Measurements from ENCODE around the gene STOM.

Gene STOM

DNA sequence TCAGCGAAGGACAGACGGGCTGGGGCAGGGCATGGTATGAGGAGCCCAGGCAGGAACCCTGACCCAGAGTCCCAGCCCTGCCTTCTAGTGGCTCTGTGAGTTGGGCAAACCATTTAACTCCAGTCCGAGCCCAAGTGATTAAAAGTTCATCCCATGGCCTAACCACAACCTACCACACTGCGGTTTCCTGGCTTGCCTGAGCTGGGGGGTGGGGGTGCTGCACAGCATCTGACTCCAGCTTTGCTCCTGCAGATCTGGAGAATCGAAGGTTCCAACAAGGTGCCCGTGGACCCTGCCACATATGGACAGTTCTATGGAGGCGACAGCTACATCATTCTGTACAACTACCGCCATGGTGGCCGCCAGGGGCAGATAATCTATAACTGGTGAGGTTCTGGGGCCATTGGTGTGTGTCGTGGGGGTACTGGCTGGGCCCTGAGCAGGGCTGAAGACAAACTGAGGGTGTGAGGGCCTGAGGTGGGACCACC is 49.0 kb downstream of the STOM start:
- no peak for DNase-seq (ENCODE audit: low spot score)

DNA sequence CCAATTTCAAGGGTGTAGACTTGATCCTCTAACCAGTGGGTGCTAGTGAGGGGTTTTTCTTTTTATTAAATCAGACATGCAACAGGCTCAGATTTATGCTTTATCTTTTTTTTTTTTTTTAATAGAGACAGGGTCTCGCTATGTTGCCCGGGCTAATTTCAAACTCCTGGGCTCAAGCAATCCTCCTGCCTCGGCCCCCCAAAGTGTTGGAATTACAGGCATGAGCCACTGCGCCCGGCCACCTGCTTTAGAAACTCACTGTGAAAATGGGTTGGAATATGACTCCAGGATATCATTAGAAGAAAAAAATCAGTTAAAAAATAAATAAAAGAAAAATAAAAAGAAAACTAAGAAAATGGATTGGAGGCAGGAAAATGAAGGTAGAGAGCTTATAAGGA is 50.7 kb downstream of the STOM start:
- DNase-seq (ENCODE audit: low spot score) = no peak

DNA sequence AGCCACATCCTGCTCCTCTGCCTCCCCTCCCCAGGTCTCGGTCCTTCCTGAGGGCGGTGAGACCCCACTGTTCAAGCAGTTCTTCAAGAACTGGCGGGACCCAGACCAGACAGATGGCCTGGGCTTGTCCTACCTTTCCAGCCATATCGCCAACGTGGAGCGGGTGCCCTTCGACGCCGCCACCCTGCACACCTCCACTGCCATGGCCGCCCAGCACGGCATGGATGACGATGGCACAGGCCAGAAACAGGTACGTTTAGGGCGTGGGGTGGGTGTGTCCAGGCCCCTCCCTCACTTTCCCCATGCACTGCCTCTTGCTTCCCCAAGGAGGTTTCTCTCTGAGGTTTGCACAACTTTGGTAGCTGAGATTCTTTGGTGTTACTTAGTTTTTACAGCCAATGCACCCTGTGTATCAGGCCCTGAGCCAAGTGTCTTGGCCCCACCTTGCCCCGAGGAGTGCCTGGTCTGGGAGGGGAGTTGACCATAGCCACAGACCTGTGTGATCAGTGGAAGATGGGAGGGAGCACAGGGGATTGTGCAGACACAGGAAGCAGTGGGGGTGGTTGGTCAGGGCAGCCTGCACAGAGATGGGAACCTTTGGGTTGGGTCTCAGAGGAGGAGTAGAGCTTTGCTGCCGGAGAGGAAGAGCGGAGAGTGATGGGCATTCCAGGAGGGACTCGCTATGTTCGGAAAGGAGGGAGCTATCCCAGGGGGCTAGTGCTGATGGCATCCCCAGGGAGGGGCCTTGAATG is 51.2 kb downstream of the STOM start:
- no peak for DNase-seq (ENCODE audit: low spot score)

DNA sequence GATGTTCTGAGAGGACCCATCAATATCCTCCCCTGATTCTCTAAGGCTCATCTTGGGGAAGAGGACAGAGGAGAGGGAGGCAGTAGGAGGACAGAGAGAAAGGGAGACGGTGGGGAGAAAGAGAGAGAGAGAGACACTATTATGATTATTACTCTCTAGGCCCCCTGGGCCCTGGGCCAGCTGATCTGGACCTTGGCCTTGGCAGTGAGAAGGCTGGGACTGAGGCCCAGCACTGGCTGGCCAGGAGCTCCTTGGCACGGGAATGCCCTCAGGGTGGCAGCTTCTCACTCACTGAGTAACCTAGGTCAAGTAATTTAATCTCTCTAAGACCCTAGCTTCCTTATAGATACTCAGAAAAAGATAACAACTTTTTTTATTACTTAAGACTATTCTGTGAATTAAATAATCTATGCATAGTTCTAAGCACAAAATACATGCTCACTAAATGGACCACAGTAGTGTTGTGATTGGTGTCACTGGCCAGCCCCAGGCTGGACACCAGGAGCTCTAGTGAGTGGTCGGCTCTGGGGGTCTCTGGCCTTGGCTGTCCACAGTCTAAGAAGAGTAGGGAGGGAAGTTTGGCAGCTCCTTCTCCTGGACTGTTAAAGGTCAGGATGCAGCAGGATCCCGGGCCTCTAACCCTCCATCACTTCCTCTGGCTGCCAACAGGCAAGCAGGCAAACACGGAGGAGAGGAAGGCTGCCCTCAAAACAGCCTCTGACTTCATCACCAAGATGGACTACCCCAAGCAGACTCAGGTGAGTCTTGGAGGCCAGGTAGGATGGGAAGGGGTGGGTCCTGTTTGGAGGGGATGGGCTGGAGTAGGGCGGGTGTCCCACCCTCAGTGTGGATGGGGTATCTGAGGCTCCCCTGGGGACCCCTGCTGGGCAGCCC is 52.1 kb downstream of the STOM start:
- no peak for DNase-seq (ENCODE audit: low spot score)

DNA sequence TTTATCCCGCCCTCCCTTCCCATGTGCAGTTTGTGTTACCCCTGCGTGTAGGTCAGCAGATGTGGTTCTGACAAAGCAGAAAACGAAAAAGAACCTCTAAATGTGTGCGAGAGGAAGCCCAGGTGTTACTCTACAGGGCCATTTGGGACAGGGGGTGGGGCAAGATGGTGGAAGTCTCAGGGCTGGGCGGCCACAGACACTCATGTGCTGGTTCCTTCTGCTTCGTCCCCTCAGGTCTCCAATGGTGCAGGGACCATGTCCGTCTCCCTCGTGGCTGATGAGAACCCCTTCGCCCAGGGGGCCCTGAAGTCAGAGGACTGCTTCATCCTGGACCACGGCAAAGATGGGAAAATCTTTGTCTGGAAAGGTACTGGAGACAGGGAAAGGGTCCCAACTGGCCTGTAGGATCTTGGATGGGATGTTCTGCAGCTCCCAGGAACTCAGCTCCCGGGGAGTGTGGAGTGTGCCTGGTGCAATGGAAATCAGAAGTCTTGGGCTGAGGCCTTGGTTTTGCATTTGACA is 53.1 kb downstream of the STOM start:
- no peak for DNase-seq (ENCODE audit: low spot score)

DNA sequence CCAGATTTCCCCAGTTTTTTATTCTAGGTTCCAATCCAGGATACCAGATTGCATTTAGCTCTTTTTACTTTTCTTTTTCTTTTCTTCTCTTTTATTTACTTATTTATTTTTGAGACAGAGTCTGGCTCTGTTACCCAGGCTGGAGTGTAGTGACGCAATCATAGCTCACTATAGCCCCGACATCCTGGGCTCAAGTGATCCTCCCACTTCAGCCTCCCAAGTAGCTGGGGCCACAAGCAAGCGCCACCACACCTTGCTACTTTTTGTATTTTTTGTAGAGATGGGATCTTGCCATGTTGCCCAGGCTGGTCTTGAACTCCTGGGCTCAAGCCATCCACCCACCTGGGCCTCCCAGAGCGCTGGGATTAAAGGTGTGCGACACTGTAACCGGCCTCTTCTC is 53.7 kb downstream of the STOM start:
- no peak for DNase-seq (ENCODE audit: low spot score)

DNA sequence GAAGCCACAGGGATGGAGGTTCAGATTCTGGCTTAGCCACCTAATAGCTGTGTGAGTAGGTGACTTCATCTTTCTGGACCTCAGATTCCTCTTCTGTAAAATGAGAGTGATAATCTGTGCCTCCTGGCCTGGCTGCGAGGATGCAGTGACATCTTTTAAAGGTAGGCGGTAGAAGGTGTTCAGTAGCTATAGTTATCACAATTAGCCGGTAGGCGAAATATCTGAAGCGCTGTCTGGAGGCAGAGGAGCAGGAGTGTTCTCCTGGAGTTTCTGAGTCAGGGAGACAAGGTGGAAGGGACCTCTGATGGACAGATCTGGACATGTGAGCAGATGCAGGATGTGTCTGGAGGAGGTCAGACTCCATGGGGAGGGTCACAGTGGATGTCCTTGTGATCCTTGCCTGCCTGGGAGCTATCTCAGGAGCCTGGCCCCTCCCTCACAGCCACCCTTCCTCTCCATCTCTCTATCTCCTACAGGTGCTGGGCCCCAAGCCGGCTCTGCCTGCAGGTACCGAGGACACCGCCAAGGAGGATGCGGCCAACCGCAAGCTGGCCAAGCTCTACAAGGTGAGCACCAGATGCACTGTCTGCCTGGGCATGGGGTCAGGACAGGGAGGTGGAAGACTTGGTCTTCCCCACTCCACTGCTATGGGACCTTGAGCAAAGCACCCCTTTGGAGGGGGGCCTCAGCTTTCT is 56.4 kb downstream of the STOM start:
- no peak for DNase-seq (ENCODE audit: low spot score)

DNA sequence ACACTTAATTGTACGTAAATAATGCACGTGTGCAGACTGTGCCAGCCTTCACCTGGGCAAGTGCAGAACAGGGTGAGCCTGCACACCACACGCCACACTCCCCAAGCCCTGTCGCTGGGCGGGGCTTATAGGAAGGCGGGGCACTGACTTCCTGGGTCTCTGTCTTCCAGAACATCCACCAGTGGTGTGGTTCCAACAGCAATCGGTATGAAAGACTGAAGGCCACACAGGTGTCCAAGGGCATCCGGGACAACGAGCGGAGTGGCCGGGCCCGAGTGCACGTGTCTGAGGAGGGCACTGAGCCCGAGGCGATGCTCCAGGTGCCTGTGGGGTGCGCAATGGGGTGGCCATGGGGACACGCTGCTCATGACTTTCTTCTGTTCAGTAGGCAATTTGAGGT is 57.9 kb downstream of the STOM start:
- DNase-seq (ENCODE audit: low spot score) = no peak

DNA sequence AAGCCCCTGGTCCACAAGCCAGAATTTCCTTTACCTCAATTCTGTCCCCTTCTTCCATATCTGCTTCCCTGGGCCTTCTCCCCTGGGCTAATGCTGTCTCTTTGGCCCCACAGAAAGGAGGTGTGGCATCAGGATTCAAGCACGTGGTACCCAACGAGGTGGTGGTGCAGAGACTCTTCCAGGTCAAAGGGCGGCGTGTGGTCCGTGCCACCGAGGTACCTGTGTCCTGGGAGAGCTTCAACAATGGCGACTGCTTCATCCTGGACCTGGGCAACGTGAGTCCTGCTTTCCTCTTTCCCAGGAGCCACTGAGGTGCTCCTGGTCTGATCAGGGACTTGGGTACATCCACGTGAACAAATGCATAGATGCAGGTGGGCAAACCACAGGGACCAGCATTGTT is 59.5 kb downstream of the STOM start:
- no peak for DNase-seq (ENCODE audit: low spot score)

DNA sequence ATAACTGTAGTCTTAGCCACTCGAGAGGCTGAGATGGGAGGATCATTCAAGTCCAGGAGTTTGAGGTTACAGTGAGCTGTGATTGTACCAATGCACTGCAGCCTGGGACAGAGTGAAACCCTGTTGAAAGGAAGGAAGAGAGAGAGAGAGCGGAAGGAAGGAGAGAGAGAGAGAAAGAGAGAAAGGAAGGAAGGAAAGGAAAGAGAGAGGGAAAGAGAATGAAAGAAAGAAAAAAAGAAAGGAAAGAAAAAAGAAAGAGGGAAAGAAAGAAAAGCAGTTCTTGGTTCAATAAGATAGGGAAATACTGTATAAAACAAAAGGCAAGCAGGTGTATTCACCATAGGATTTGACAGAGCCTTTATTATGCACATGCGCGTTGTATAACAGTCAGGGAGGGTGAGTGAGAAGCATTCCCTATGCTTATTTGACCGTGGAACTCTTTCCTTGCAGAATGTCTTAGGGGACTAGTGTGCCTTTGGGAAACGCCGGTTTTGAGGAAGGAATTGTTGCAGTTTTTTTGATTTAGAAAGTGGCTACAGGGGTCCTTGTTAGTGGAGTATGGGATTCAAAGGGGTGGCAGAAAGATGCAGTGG is 60.1 kb downstream of the STOM start:
- no peak for DNase-seq (ENCODE audit: low spot score)

DNA sequence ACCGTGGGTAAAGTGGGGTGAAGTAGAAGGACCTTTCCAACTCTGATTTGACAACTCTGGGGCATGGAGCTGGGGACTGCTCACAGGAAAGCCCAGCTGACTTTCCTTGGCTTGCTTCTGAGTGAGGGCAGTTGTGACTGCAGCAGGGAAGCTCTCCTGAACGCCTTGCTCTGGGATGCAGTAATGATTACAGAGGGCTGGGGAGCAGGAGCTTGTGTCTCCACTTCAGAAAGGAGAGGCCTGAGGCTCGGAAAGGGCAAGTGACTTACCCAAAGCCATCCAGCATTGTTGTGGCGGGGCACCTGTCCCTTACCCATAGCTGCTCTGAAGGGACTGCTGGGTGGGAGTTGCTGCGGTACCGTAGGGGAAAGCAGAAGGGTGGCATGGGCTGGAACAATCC is 60.9 kb downstream of the STOM start:
- DNase-seq (ENCODE audit: low spot score) = no peak

DNA sequence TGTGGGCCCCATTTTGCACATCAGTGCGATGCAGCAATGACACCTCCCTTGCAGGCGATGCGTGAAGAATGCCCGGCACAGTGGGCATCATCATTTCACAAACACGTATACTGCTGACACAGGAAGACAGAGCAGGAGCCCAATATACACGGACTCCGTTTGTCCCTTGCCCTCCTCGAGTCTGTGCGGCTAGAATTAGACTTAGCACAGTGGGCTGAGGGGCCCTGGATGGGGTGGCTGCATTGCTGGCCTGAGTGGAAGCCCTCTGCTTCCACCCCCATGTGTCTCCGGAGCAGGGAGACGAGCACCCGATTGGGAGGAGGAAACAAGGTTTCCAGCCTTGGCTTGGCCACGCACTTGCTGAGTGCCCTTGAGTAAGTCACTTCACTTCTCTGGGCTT is 61.3 kb downstream of the STOM start:
- DNase-seq (ENCODE audit: low spot score) = no peak

DNA sequence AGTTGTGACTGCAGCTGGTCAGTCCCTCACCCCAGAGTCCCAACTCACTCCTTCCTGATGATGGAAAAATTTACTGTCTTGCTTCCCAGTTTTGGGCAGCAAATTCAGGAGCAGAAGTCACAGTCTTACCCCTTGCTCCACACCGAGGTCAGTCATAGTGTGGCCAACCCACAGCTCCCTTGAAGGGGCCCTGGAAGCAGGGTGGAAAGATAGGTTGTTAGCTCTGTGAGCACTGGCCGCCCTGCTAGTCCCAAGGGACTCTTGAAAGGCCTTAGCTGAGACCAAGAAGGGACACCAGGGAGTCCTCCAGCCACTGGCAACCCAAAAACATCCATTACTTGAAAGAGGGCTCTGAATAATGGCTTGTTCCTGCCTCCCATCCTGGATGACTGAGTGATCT is 62.1 kb downstream of the STOM start:
- DNase-seq (ENCODE audit: low spot score) = no peak

DNA sequence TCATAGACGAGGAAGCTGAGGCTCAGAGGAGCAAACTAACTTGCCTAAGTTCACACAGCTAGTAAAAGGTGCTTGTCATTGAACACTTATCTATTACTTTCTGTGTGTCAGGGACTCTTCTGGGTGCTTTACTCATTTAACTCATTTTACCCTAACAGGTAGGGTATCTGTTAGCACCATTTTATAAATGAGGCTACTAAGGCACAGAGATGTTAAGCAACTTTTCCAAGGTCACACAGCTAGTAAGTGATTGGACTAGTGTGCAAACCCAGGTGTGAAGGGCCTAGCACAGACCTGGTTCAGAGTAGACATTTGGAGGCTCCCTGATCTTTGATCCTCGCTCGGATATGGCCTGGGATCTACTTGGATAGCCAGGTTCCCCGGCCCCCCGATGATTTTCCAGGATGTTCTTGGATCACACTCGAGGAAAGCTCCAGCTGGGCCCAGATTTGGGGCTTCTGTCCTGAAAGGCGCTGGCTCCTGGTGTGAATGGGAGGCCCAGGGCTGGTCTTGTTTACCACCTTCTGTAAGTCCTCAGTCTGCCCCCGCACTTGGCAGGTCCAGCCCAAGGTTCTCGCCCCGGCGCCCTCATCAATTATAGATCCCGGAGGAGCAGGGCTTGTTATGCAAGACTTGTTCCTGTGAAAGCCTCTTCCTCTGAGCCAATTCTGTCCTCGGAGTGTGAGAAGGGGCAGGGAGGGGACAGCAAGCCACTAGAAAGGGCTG is 64.6 kb downstream of the STOM start:
- DNase-seq (ENCODE audit: low spot score) = no peak

DNA sequence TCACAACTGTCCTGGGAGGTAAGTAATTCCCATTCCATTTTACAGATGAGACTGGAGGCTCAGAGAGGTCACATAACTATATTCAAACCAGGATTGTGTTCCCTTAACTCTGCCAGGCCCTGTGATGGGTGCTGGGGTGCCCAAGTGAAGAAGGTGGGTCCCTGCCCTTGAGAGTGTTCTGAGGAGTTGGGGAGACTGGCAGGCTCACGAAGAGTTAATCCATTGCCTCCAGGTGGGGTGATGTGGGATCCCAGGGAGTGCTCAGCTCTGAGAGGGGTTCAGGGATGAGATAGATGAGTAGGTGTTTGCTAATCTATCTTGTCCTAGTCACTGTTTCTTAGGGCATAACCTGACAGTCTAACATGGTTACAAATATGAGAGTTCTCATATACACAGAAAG is 65.3 kb downstream of the STOM start:
- no peak for DNase-seq (ENCODE audit: low spot score)

DNA sequence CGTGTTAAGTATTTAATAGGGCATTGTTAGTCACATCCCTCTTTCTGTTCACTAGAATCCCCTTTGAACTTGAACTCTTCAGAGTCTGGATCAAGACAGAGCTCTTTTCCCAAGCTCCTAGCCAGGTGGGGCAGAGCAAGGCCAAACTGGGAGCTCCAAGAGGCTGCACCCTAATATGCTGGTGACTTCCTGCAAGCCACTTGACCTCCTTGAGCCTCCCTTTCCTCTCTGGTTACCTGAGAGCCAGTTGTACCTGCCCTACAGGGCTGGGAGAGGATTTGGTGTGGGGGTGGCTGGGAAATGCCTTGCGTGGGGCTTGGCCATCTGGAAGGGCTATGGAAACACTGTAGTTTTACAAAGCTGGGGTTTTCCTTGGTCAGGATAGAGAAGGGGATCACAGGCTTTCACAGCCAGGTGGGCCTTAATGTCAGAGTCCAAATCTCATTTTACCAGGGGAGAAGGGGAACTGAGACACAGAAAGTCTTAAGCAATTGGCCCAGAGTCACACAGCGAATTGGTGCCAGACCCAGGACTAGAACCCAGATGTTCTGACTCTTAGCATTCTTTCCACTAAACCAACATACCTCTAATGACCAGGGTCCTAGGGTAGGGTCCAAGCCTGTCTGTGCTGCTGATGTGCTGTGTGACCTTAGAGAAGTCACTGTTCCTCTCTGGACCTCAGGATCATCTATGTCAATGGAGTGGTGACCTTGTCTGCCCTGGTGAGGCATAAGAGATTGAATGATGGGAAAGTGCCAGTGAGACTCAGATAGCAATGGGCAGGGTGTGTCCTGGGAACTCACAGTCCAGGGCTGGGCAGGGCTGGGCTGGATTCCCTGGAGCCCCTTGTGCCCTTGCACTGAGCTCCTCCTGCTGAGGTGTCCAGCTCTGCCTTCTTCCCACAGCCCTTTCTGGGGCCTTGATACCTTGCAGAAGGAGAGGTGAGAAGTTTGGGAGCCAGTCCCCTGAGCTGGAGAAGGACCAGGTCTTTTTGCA is 66.3 kb downstream of the STOM start:
- DNase-seq (ENCODE audit: low spot score) = no peak

DNA sequence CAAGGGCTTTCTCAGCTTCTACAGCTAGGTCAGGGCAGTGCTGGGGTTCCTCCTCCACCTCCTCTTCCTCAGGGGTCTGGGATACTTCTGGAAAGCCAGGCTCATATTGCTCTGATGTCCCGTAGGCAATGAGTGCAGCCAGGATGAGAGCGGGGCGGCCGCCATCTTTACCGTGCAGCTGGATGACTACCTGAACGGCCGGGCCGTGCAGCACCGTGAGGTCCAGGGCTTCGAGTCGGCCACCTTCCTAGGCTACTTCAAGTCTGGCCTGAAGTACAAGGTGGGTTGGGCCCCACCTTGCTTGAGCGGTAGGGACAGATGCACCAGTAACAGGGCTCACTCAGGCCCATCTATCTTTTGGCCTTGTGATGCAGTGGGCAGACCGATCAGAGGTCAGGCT is 67.3 kb downstream of the STOM start:
- no peak for DNase-seq (ENCODE audit: low spot score)

DNA sequence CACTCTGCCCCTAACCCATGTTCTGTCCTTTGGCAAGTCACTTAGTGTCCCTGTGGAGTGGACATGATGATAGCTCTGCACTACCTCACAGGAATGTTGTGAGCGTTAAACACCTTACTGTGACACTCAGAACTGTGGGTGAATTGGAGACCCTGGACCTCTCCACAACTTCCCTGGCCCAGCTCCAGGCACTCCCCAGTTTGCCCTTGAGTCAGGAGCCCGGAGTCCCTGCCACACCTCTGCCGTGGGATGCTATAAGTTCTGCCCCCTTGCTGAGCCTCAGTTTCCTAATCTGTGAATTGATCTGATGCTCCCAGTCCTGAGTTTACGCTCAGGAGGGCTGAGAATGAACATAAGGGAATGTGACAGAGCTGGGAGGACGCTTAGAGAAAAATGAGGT is 67.7 kb downstream of the STOM start:
- no peak for DNase-seq (ENCODE audit: low spot score)

DNA sequence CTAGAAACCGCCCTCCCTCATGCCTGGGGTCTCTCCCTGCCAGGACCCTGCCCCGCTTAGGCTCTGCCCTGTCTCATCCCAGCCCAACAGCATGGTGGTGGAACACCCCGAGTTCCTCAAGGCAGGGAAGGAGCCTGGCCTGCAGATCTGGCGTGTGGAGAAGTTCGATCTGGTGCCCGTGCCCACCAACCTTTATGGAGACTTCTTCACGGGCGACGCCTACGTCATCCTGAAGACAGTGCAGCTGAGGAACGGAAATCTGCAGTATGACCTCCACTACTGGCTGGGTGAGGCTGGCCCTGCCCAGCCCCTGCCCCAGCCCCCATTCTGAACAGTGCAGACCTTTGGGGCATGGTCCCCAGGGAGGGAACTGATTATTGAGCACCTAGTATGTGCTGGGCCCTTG is 68.2 kb downstream of the STOM start:
- no peak for DNase-seq (ENCODE audit: low spot score)

All from LoVo (cell line).